HEK293 (cell line): Measurements from ENCODE around the gene PDZD8.

Source experiments
- CTCF ChIA-PET: fragments of 350-600 bp; formaldehyde crosslinking; extraction: SDS; loops from one replicate; lab custom pipeline; 2021; ENCODE audit warnings: antibody characterized with exemption; lab: Yijun Ruan, JAX
- POLR2A ChIA-PET: fragments of 300-600 bp; formaldehyde crosslinking; extraction: SDS; loops from one replicate; lab custom pipeline; 2020; ENCODE audit warnings: antibody characterized with exemption, inconsistent platforms; lab: Yijun Ruan, JAX
- H3K27ac ChIP-seq: fragments of 200-500 bp; sonication (Bioruptor generic); 2 replicates; pipeline ENCODE4 v1.5.1; 2014; ENCODE audit warnings: low read depth, low read length, control low read depth, inconsistent platforms; ENCODE audit errors: extremely low read depth
- H3K36me3 ChIP-seq, 2 experiments: fragments of 200-500 bp in 1 of 2; sonication (Bioruptor generic) in 1 of 2; 1 replicate in 1 of 2; 2 replicates in 1 of 2; pipeline ENCODE4 v1.5.1; 2014 to 2017; ENCODE audit warnings: inconsistent platforms in 2 of 2, low read length in 2 of 2; ENCODE audit not compliant: control insufficient read depth in 2 of 2, insufficient read depth in 1 of 2
- H3K4me1 ChIP-seq: fragments of 200-500 bp; sonication (Bioruptor generic); 2 replicates; pipeline ENCODE4 v1.5.1; 2014; ENCODE audit warnings: mild to moderate bottlenecking, low read length, inconsistent platforms; ENCODE audit not compliant: control insufficient read depth, insufficient read depth
- H3K4me3 ChIP-seq: 2 replicates; pipeline ENCODE4 v1.5.1; 2011; ENCODE audit warnings: low read depth, mild to moderate bottlenecking, control low read depth, low read length, moderate library complexity
- H3K9me3 ChIP-seq: fragments of 200-500 bp; sonication (Bioruptor generic); 2 replicates; pipeline ENCODE4 v1.5.1; 2014; ENCODE audit warnings: low read depth, low read length, inconsistent platforms; ENCODE audit not compliant: control insufficient read depth, insufficient read depth
- GLI4 ChIP-seq: fragments of 450-650 bp; formaldehyde crosslinking; IDR thresholded peaks from 2 replicates; pipeline ENCODE4 v1.5.1; 2016; ENCODE audit warnings: missing biosample characterization, missing genetic modification characterization
- GLIS1 ChIP-seq: fragments of 450-650 bp; formaldehyde crosslinking; IDR thresholded peaks from 2 replicates; pipeline ENCODE4 v1.5.1; 2016; ENCODE audit warnings: missing biosample characterization, missing genetic modification characterization
- KLF16 ChIP-seq: fragments of 450-650 bp; formaldehyde crosslinking; IDR thresholded peaks from 2 replicates; pipeline ENCODE4 v1.5.1; 2017; ENCODE audit warnings: missing biosample characterization, missing genetic modification characterization
- MEIS1 ChIP-seq: sonication (generic); formaldehyde crosslinking; IDR thresholded peaks from 2 replicates; pipeline ENCODE4 v1.8.1; 2022; ENCODE audit warnings: missing genetic modification reagents, mild to moderate bottlenecking, borderline replicate concordance
- SETDB1 ChIP-seq: IDR thresholded peaks from one replicate; pipeline ENCODE4 v1.6.1; 2017; ENCODE audit warnings: mild to moderate bottlenecking, low read length, moderate library complexity, mixed read lengths; ENCODE audit not compliant: insufficient read length
- TCF7L2 ChIP-seq: IDR thresholded peaks from 2 replicates; pipeline ENCODE4 v1.6.1; 2011; ENCODE audit warnings: low read depth, mild to moderate bottlenecking, inconsistent platforms, low read length, moderate library complexity, borderline replicate concordance
- ZBTB21 ChIP-seq: fragments of 450-650 bp; formaldehyde crosslinking; IDR thresholded peaks from 2 replicates; pipeline ENCODE4 v1.5.1; 2017; ENCODE audit warnings: missing biosample characterization, missing genetic modification characterization
- ZFP37 ChIP-seq: fragments of 450-650 bp; formaldehyde crosslinking; IDR thresholded peaks from 2 replicates; pipeline ENCODE4 v1.5.1; 2016; ENCODE audit warnings: missing biosample characterization, missing genetic modification characterization
- ZNF121 ChIP-seq: fragments of 450-650 bp; formaldehyde crosslinking; IDR thresholded peaks from 2 replicates; pipeline ENCODE4 v1.5.1; 2016; ENCODE audit warnings: missing biosample characterization, missing genetic modification characterization
- ZNF146 ChIP-seq: fragments of 450-650 bp; formaldehyde crosslinking; IDR thresholded peaks from 2 replicates; pipeline ENCODE4 v1.5.1; 2016; ENCODE audit warnings: missing biosample characterization, missing genetic modification characterization
- ZNF155 ChIP-seq: fragments of 450-650 bp; formaldehyde crosslinking; IDR thresholded peaks from 2 replicates; pipeline ENCODE4 v1.5.1; 2016; ENCODE audit warnings: missing biosample characterization, missing genetic modification characterization
- ZNF202 ChIP-seq: fragments of 450-650 bp; formaldehyde crosslinking; IDR thresholded peaks from 2 replicates; pipeline ENCODE4 v1.5.1; 2016; ENCODE audit warnings: missing biosample characterization, missing genetic modification characterization, borderline replicate concordance
- ZNF311 ChIP-seq: fragments of 450-650 bp; formaldehyde crosslinking; IDR thresholded peaks from 2 replicates; pipeline ENCODE4 v1.5.1; 2017; ENCODE audit warnings: missing biosample characterization, missing genetic modification characterization, borderline replicate concordance
- ZNF350 ChIP-seq: fragments of 450-650 bp; formaldehyde crosslinking; IDR thresholded peaks from 2 replicates; pipeline ENCODE4 v1.5.0; 2017; ENCODE audit warnings: missing biosample characterization, mild to moderate bottlenecking, missing genetic modification characterization
- ZNF391 ChIP-seq: fragments of 450-650 bp; formaldehyde crosslinking; IDR thresholded peaks from 2 replicates; pipeline ENCODE4 v1.5.1; 2016; ENCODE audit warnings: low read depth, missing biosample characterization, missing genetic modification characterization, borderline replicate concordance
- ZNF473 ChIP-seq: fragments of 450-650 bp; formaldehyde crosslinking; IDR thresholded peaks from 2 replicates; pipeline ENCODE4 v1.5.1; 2017; ENCODE audit warnings: missing biosample characterization, missing genetic modification characterization
- ZNF529 ChIP-seq: fragments of 450-650 bp; formaldehyde crosslinking; IDR thresholded peaks from 2 replicates; pipeline ENCODE4 v1.5.1; 2017; ENCODE audit warnings: missing genetic modification characterization, missing biosample characterization; ENCODE audit not compliant: insufficient replicate concordance
- ZNF548 ChIP-seq: fragments of 450-650 bp; formaldehyde crosslinking; IDR thresholded peaks from 2 replicates; pipeline ENCODE4 v1.5.1; 2016; ENCODE audit warnings: missing biosample characterization, missing genetic modification characterization
- ZNF707 ChIP-seq: fragments of 450-650 bp; formaldehyde crosslinking; IDR thresholded peaks from 2 replicates; pipeline ENCODE4 v1.5.1; 2016; ENCODE audit warnings: missing biosample characterization, missing genetic modification characterization
- ZNF768 ChIP-seq: fragments of 450-650 bp; formaldehyde crosslinking; IDR thresholded peaks from 2 replicates; pipeline ENCODE4 v1.5.1; 2018; ENCODE audit warnings: missing biosample characterization, mild to moderate bottlenecking, missing genetic modification characterization
- ZNF777 ChIP-seq: fragments of 450-650 bp; formaldehyde crosslinking; IDR thresholded peaks from 2 replicates; pipeline ENCODE4 v1.5.1; 2017; ENCODE audit warnings: missing biosample characterization, missing genetic modification characterization, borderline replicate concordance
- ZNF830 ChIP-seq: fragments of 450-650 bp; IDR thresholded peaks from 2 replicates; pipeline ENCODE4 v1.5.0; 2018; ENCODE audit warnings: missing biosample characterization, missing genetic modification characterization, low read depth, mild to moderate bottlenecking, moderate library complexity
- TF ChIP-seq, protein P1 (sequence below): fragments of 450-650 bp; formaldehyde crosslinking; IDR thresholded peaks from 2 replicates; pipeline ENCODE4 v1.5.1; 2016; ENCODE audit warnings: missing biosample characterization, missing genetic modification characterization
- TF ChIP-seq, protein P2 (sequence below): fragments of 450-650 bp; formaldehyde crosslinking; IDR thresholded peaks from 2 replicates; pipeline ENCODE4 v1.5.1; 2016; ENCODE audit warnings: missing biosample characterization, missing genetic modification characterization
- TF ChIP-seq, protein P3 (sequence below): fragments of 450-650 bp; IDR thresholded peaks from 2 replicates; pipeline ENCODE4 v1.5.1; 2018; ENCODE audit warnings: missing biosample characterization, missing genetic modification characterization
- TF ChIP-seq, protein P4 (sequence below): fragments of 450-650 bp; formaldehyde crosslinking; IDR thresholded peaks from 2 replicates; pipeline ENCODE4 v1.5.1; 2016; ENCODE audit warnings: missing biosample characterization, missing genetic modification characterization
- TF ChIP-seq, protein P5 (sequence below): fragments of 450-650 bp; formaldehyde crosslinking; IDR thresholded peaks from 2 replicates; pipeline ENCODE4 v1.5.1; 2016; ENCODE audit warnings: missing biosample characterization, missing genetic modification characterization, low read depth

The PDZD8 gene

DNA sequence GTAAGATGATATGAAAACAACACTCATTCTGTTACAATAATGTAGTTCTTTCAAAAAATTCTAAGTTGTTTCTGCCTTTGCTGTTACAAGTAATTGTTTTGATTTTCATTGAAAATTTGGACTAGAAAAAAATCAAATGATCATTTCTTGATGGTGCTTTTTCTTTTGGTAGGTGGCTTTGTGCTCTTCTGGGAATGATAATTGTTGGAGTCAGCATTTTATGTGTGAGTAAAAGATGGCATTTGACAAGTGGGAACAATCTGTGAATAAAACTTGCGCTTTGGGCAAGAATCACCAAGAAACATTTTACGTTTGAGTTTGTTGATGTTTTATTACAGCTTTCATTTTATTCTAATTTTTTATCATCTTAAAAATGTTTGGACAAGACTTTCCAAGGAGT lies 108.4 kb downstream of the PDZD8 start:
- Histone ChIP-seq H3K4me1 (no peaks in the 10 kb centered on the region), H3K27ac (no peak overlapping the region), H3K36me3 (no peaks in the 10 kb centered on the region)
- CTCF ChIA-PET = interaction anchor here (2.8 kb wide), 1 partner anchor 51 kb away, joined by 9 read pairs; no protein-coding TSS in a partner anchor
- TF ChIP-seq ZNF473 = no peak
- no peak for TF ChIP-seq SETDB1
- TF ChIP-seq GLIS1 (tag by site-specific recombination) = no peak
- no peak for TF ChIP-seq ZNF391 (tag by site-specific recombination)
- TF ChIP-seq, protein P1, sequence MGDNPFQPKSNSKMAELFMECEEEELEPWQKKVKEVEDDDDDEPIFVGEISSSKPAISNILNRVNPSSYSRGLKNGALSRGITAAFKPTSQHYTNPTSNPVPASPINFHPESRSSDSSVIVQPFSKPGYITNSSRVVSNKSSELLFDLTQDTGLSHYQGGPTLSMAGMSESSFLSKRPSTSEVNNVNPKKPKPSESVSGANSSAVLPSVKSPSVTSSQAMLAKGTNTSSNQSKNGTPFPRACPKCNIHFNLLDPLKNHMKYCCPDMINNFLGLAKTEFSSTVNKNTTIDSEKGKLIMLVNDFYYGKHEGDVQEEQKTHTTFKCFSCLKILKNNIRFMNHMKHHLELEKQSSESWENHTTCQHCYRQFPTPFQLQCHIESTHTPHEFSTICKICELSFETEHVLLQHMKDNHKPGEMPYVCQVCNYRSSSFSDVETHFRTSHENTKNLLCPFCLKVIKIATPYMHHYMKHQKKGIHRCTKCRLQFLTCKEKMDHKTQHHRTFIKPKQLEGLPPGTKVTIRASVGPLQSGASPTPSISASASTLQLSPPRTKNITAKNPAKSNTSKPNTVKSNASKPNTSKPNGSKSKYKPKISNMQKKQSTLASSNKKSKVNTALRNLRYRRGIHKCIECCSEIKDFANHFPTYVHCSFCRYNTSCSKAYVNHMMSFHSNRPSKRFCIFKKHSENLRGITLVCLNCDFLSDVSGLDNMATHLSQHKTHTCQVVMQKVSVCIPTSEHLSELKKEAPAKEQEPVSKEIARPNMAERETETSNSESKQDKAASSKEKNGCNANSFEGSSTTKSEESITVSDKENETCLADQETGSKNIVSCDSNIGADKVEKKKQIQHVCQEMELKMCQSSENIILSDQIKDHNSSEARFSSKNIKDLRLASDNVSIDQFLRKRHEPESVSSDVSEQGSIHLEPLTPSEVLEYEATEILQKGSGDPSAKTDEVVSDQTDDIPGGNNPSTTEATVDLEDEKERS (tag by site-specific recombination) = no peak
- TF ChIP-seq KLF16 (tag by site-specific recombination) = no peak
- no peak for TF ChIP-seq MEIS1 (CRISPR knock-in tag)
- no peak for TF ChIP-seq ZNF121 (tag by site-specific recombination)
- TF ChIP-seq, protein P2, sequence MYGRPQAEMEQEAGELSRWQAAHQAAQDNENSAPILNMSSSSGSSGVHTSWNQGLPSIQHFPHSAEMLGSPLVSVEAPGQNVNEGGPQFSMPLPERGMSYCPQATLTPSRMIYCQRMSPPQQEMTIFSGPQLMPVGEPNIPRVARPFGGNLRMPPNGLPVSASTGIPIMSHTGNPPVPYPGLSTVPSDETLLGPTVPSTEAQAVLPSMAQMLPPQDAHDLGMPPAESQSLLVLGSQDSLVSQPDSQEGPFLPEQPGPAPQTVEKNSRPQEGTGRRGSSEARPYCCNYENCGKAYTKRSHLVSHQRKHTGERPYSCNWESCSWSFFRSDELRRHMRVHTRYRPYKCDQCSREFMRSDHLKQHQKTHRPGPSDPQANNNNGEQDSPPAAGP (tag by site-specific recombination) = no peak
- no peak for TF ChIP-seq ZFP37
- TF ChIP-seq ZNF350 (tag by site-specific recombination) = no peak
- no peak for TF ChIP-seq ZNF830 (tag by site-specific recombination)
- no peak for TF ChIP-seq ZNF146 (tag by site-specific recombination)
- TF ChIP-seq ZNF768 (tag by site-specific recombination) = no peak
- no peak for TF ChIP-seq ZNF155 (tag by site-specific recombination)
- no peak for TF ChIP-seq ZNF707 (tag by site-specific recombination)
- TF ChIP-seq, all 188 proteins: peak for 0
- no peak overlapping the region for H3K4me3 ChIP-seq
- POLR2A ChIA-PET = no interaction called here
- H3K9me3 ChIP-seq = no peaks in the 10 kb centered on the region

DNA sequence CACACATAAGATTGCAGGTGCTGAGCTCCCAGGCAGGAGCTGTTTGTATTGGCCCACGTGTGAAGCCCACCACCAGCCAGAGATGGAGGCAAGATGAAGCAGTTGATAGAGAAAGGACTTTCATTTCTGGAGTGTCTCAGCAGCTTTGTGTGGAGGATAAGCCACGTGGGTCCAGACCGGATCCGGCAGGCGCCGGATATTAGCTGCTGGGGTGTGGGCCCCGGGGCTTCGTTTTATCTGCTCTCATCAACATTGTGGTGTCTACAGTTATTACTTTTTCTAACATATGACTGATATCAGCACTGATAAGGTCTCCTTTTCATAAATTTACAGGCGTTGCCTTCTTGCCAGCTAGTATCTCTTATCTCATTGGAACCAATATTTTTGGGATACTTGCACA lies 108.8 kb downstream of the PDZD8 start:
- POLR2A ChIA-PET = no interaction called here
- no peak overlapping the region for H3K4me3 ChIP-seq
- H3K36me3 ChIP-seq = no peaks in the 10 kb centered on the region
- H3K4me1 ChIP-seq = no peaks in the 10 kb centered on the region
- no peak overlapping the region for H3K27ac ChIP-seq
- CTCF ChIA-PET = interaction anchor here (2.8 kb wide), 1 partner anchor 50 kb away, joined by 9 read pairs; no protein-coding TSS in a partner anchor
- no peaks in the 10 kb centered on the region for H3K9me3 ChIP-seq
- no peak for TF ChIP-seq ZNF202
- TF ChIP-seq, protein P3, sequence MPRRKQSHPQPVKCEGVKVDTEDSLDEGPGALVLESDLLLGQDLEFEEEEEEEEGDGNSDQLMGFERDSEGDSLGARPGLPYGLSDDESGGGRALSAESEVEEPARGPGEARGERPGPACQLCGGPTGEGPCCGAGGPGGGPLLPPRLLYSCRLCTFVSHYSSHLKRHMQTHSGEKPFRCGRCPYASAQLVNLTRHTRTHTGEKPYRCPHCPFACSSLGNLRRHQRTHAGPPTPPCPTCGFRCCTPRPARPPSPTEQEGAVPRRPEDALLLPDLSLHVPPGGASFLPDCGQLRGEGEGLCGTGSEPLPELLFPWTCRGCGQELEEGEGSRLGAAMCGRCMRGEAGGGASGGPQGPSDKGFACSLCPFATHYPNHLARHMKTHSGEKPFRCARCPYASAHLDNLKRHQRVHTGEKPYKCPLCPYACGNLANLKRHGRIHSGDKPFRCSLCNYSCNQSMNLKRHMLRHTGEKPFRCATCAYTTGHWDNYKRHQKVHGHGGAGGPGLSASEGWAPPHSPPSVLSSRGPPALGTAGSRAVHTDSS = no peak
- TF ChIP-seq ZNF548 (tag by site-specific recombination) = no peak
- no peak for TF ChIP-seq ZNF529
- no peak for TF ChIP-seq GLI4 (tag by site-specific recombination)
- no peak for TF ChIP-seq ZNF777 (tag by site-specific recombination)
- TF ChIP-seq ZBTB21 = no peak
- TF ChIP-seq, protein P4, sequence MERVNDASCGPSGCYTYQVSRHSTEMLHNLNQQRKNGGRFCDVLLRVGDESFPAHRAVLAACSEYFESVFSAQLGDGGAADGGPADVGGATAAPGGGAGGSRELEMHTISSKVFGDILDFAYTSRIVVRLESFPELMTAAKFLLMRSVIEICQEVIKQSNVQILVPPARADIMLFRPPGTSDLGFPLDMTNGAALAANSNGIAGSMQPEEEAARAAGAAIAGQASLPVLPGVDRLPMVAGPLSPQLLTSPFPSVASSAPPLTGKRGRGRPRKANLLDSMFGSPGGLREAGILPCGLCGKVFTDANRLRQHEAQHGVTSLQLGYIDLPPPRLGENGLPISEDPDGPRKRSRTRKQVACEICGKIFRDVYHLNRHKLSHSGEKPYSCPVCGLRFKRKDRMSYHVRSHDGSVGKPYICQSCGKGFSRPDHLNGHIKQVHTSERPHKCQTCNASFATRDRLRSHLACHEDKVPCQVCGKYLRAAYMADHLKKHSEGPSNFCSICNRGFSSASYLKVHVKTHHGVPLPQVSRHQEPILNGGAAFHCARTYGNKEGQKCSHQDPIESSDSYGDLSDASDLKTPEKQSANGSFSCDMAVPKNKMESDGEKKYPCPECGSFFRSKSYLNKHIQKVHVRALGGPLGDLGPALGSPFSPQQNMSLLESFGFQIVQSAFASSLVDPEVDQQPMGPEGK (tag by site-specific recombination) = no peak
- no peak for TF ChIP-seq ZNF311
- TF ChIP-seq TCF7L2 = no peak
- TF ChIP-seq ZFP37 = no peak
- TF ChIP-seq, protein P5, sequence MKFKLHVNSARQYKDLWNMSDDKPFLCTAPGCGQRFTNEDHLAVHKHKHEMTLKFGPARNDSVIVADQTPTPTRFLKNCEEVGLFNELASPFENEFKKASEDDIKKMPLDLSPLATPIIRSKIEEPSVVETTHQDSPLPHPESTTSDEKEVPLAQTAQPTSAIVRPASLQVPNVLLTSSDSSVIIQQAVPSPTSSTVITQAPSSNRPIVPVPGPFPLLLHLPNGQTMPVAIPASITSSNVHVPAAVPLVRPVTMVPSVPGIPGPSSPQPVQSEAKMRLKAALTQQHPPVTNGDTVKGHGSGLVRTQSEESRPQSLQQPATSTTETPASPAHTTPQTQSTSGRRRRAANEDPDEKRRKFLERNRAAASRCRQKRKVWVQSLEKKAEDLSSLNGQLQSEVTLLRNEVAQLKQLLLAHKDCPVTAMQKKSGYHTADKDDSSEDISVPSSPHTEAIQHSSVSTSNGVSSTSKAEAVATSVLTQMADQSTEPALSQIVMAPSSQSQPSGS (tag by site-specific recombination) = no peak
